ENCODE measurements around the gene CFAP157. TPM values are rescaled to one million over a fixed set of nuclear protein-coding genes. Genes with fewer than 3 reads are reported as not detected.
A peak's percentile ranks its signal among the peaks of the same experiment; 100 is the strongest.

CFAP157 gene
- total and polyA plus RNA-seq, 2 donors from 2014 or later = 0.41 to 2.9 TPM

DNA sequence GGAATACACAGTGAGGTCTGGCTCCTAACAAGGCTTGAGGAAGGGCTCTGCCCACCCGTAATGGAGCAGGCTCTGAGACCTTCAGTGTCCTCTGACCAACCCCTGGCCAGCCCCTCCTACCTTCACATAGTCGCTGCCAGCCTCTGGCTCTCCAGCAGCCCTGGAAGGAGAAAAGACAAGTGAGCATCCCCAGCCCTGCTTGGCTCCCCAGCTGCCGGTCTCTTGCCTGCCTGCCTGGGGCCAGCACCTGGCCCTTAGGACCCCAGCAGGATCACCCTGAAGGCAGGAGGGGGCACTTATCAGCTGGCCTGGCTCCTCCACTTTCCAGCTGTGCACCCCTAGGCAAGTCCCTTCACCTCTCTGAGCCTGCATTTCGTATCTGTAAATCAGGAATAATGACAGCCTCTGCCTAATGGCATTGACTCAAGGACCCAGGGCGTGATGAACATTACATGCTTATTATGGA, 54.7 kb downstream of the CFAP157 start:
- TF ChIP-seq, protein P1, sequence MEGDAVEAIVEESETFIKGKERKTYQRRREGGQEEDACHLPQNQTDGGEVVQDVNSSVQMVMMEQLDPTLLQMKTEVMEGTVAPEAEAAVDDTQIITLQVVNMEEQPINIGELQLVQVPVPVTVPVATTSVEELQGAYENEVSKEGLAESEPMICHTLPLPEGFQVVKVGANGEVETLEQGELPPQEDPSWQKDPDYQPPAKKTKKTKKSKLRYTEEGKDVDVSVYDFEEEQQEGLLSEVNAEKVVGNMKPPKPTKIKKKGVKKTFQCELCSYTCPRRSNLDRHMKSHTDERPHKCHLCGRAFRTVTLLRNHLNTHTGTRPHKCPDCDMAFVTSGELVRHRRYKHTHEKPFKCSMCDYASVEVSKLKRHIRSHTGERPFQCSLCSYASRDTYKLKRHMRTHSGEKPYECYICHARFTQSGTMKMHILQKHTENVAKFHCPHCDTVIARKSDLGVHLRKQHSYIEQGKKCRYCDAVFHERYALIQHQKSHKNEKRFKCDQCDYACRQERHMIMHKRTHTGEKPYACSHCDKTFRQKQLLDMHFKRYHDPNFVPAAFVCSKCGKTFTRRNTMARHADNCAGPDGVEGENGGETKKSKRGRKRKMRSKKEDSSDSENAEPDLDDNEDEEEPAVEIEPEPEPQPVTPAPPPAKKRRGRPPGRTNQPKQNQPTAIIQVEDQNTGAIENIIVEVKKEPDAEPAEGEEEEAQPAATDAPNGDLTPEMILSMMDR (IDR thresholded peaks at IDR 0.05; ENCODE audit: borderline replicate concordance, extremely low read depth, insufficient read depth) = no peak
- H3K4me3 ChIP-seq (ENCODE audit: low read length in 3 of 3) = no peak overlapping the region
- DNase-seq = no peak
- H3K9ac ChIP-seq (ENCODE audit: low read length in 3 of 3) = no peak overlapping the region
- FAIRE-seq = no peak
- intact Hi-C loops (cut with DNase I) = no loop called here
- no peaks in the 10 kb centered on the region for H3K9me3 ChIP-seq (ENCODE audit: control insufficient read depth in 2 of 3, insufficient read depth in 1 of 3, low read length in 3 of 3)
- no peaks in the 10 kb centered on the region for H3K36me3 ChIP-seq (ENCODE audit: control insufficient read depth in 2 of 3, insufficient read depth in 3 of 3, low read length in 3 of 3)
- H3K27me3 ChIP-seq (ENCODE audit: control insufficient read depth, insufficient read depth, low read length) = no peaks in the 10 kb centered on the region
- H3K4me1 ChIP-seq (ENCODE audit: control insufficient read depth in 2 of 3, insufficient read depth in 2 of 3, low read depth in 1 of 3, low read length in 3 of 3) = peaks cover 0 to 9% (median 0%) of the 10 kb centered on the region in 3 donors
- H3K27ac ChIP-seq (ENCODE audit: low read depth in 2 of 2, low read length in 2 of 2) = peak overlapping the region; percentile 2 to 32

DNA sequence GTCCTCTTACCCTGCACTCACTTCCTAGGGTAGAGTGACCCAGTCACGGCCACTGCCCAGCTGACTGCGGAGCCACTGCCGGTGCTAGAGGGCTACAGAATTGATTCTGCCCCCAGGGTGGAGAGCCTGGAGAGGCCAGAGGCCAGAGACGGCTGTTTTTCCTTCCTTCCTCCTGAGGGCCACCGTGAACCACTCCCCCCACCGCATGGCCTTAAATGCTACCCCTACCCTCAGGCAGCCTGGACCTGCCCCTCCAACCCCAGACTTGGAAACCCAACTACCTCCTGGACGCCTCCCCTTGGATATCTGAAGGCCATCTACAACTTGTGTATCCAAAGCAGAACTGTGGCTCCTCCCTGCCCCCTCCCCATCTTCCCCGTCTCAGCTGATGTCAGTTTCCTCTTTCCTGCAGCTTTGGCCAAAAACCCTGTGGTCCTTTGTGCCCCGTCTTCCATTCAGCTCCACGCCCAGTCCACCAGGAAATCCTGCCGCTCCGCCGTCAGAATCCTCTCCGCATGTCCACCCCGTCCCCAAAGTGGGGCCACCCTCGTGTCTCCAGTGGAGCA, 55.4 kb downstream of the CFAP157 start:
- Histone ChIP-seq H3K4me1 (ENCODE audit: control insufficient read depth in 2 of 3, insufficient read depth in 2 of 3, low read depth in 1 of 3, low read length in 3 of 3) (peaks cover 0 to 12% (median 0%) of the 10 kb centered on the region in 3 donors), H3K36me3 (ENCODE audit: control insufficient read depth in 2 of 3, insufficient read depth in 3 of 3, low read length in 3 of 3) (no peaks in the 10 kb centered on the region), H3K9me3 (ENCODE audit: control insufficient read depth in 2 of 3, insufficient read depth in 1 of 3, low read length in 3 of 3) (no peaks in the 10 kb centered on the region), H3K4me3 (ENCODE audit: low read length in 3 of 3) (no peak overlapping the region), H3K27ac (ENCODE audit: low read depth in 2 of 2, low read length in 2 of 2) (peak overlapping the region; percentile 54 to 63), H3K9ac (ENCODE audit: low read length in 3 of 3) (no peak overlapping the region), H3K27me3 (ENCODE audit: control insufficient read depth, insufficient read depth, low read length) (no peaks in the 10 kb centered on the region)
- FAIRE-seq = no peak
- TF ChIP-seq, protein P1 (IDR thresholded peaks at IDR 0.05; ENCODE audit: borderline replicate concordance, extremely low read depth, insufficient read depth) = no peak
- peak in 1 of 5 donors; percentile 62 for DNase-seq
- intact Hi-C loops (cut with DNase I) = no loop called here

DNA sequence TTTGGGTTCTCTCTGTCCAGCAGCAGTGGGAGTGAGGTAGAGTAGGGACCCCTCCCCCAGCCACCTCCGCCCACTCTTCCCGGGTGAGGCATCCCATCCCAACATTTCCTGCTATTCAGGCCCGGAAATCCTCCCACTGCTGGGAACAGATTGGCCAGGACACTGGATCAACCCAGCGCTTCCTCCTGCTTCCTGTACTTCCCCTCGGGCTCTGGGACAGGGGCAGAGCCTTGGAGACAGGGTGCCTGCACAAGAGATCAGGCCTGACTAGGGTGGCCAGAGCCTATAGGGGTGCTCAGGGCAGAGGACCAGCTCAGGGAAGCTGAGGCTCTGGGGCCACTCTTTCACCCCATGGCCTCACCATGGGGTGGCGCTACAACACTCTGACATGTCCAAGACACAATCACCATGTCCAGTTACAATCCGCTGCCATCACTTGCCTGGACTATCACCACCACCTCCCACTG, 57.2 kb downstream of the CFAP157 start:
- H3K4me1 ChIP-seq (ENCODE audit: control insufficient read depth in 2 of 3, insufficient read depth in 2 of 3, low read depth in 1 of 3, low read length in 3 of 3) = peaks cover 0 to 18% (median 0%) of the 10 kb centered on the region in 3 donors
- FAIRE-seq (no peak), DNase-seq (peak in 1 of 5 donors; percentile 58)
- H3K27me3 ChIP-seq (ENCODE audit: control insufficient read depth, insufficient read depth, low read length) = no peaks in the 10 kb centered on the region
- no peaks in the 10 kb centered on the region for H3K36me3 ChIP-seq (ENCODE audit: control insufficient read depth in 2 of 3, insufficient read depth in 3 of 3, low read length in 3 of 3)
- H3K27ac ChIP-seq (ENCODE audit: low read depth in 2 of 2, low read length in 2 of 2) = peak overlapping the region in 1 of 2 donors; percentile 63
- H3K4me3 ChIP-seq (ENCODE audit: low read length in 3 of 3) = no peak overlapping the region
- TF ChIP-seq, protein P1 (IDR thresholded peaks at IDR 0.05; ENCODE audit: borderline replicate concordance, extremely low read depth, insufficient read depth) = peak; percentile 18
- intact Hi-C loops (cut with DNase I) = no loop called here
- no peak overlapping the region for H3K9ac ChIP-seq (ENCODE audit: low read length in 3 of 3)
- no peaks in the 10 kb centered on the region for H3K9me3 ChIP-seq (ENCODE audit: control insufficient read depth in 2 of 3, insufficient read depth in 1 of 3, low read length in 3 of 3)

Measured in kidney (tissue), 14 donors.